NCI-H2029 (cell line): ENCODE results near the gene CTSE.

Experiments used
- DNase-seq: peaks from one replicate; lab custom pipeline; 2025; lab: John Stamatoyannopoulos, UW

CTSE gene

GRCh38 chr1:206049919-206050600 is 26.4 kb upstream of the CTSE start:
- DNase-seq: no peak

GRCh38 chr1:206049293-206049692 is 25.6 kb upstream of the CTSE start:
- no peak for DNase-seq

GRCh38 chr1:206048582-206048981 is 24.9 kb upstream of the CTSE start:
- DNase-seq: no peak

- no peak for DNase-seq
Observed at GRCh38 chr1:206047271-206047670, 23.6 kb upstream of the CTSE start.

- no peak for DNase-seq
Observed at GRCh38 chr1:206041640-206042039, 17.9 kb upstream of the CTSE start.

GRCh38 chr1:206040328-206040727 is 16.6 kb upstream of the CTSE start:
- DNase-seq: no peak

- peak; percentile 63 for DNase-seq
Observed at GRCh38 chr1:206039046-206039973, 15.6 kb upstream of the CTSE start.

GRCh38 chr1:206037581-206037980 is 13.9 kb upstream of the CTSE start:
- no peak for DNase-seq

GRCh38 chr1:206036663-206037455 is 13.2 kb upstream of the CTSE start:
- DNase-seq: peak; percentile 58

- peak; percentile 47 for DNase-seq
Observed at GRCh38 chr1:206035027-206035426, 11.3 kb upstream of the CTSE start.

GRCh38 chr1:206032380-206033140 is 8.9 kb upstream of the CTSE start:
- DNase-seq: no peak

- peak; percentile 63 for DNase-seq
Observed at GRCh38 chr1:206030714-206031113, 7.0 kb upstream of the CTSE start.

GRCh38 chr1:206030191-206030590 is 6.5 kb upstream of the CTSE start:
- no peak for DNase-seq

GRCh38 chr1:206029484-206029883 is 5.8 kb upstream of the CTSE start:
- DNase-seq: no peak

GRCh38 chr1:206025283-206025820 is 1.7 kb upstream of the CTSE start:
- DNase-seq: no peak

- DNase-seq: no peak
Observed at GRCh38 chr1:206022766-206023165, 929 bp downstream of the CTSE start.

GRCh38 chr1:206021626-206022365 is 1.9 kb downstream of the CTSE start:
- DNase-seq: no peak

GRCh38 chr1:206021008-206021625 is 2.6 kb downstream of the CTSE start:
- DNase-seq: no peak

GRCh38 chr1:206020393-206021007 is 3.2 kb downstream of the CTSE start:
- no peak for DNase-seq

GRCh38 chr1:206015071-206015470 is 8.6 kb downstream of the CTSE start:
- no peak for DNase-seq
